Peyer's patch (tissue), 4 donors: ENCODE data around the gene TTBK2. TPM values are rescaled to one million over a fixed set of nuclear protein-coding genes. Genes with fewer than 3 reads are reported as not detected.

ENCODE experiments used
- DNase-seq, 3 donors: peaks; one replicate each; pipeline ENCODE4 v3.0.0-alpha.2; 2017 to 2019
- H3K27ac ChIP-seq, 4 donors: fragments of 200-600 bp; sonication (generic); one replicate each; pipeline ENCODE4 v1.5.1; 2016 to 2019
- H3K27me3 ChIP-seq, 2 donors: fragments of 200-600 bp; sonication (generic); one replicate each; pipeline ENCODE4 v1.5.1; 2019
- H3K36me3 ChIP-seq, 3 donors: fragments of 200-600 bp; sonication (generic); one replicate each; pipeline ENCODE4 v1.5.1; 2016 to 2019
- H3K4me1 ChIP-seq, 4 donors: fragments of 200-600 bp; sonication (generic); one replicate each; pipeline ENCODE4 v1.5.1; 2016 to 2019
- H3K4me3 ChIP-seq, 4 donors: fragments of 200-600 bp; sonication (generic); 1 replicate in 3 of 4; 2 replicates in 1 of 4; pipeline ENCODE4 v1.5.1; 2016 to 2019; ENCODE audit warnings: mild to moderate bottlenecking in 1 of 4
- H3K9me3 ChIP-seq, 4 donors: fragments of 200-600 bp; sonication (generic); one replicate each; pipeline ENCODE4 v1.5.1; 2016 to 2019; ENCODE audit warnings: mild to moderate bottlenecking in 1 of 4
- CTCF ChIP-seq, 6 experiments: fragments of 450-650 bp in 4 of 6; fragments of 200-600 bp in 2 of 6; sonication (generic) in 1 of 6; IDR thresholded peaks; one replicate each; pipeline ENCODE4 v1.5.1; 2017 to 2019; ENCODE audit warnings: antibody characterized with exemption in 6 of 6, mild to moderate bottlenecking in 3 of 6, moderate library complexity in 1 of 6
- POLR2A ChIP-seq, 2 donors: fragments of 450-650 bp; IDR thresholded peaks; one replicate each; pipeline ENCODE4 v1.5.1; 2017; ENCODE audit warnings: antibody characterized with exemption in 2 of 2, mild to moderate bottlenecking in 2 of 2, moderate library complexity in 2 of 2
- total RNA-seq, 4 donors: library from RNA; depleted of rRNA; stranded (reverse); fragments of >200 nt; gene quantifications; one replicate each; pipeline ENCODE4 v1.1.0, GENCODE V29; 2016

Gene TTBK2
- total RNA-seq, 4 donors from 2014 or later = 4.7 to 21.5 (median 13.3) TPM

GRCh38 chr15:42760759-42761158, 159.8 kb downstream of the TTBK2 start:
- H3K4me3 ChIP-seq = no peak overlapping the region
- H3K27me3 ChIP-seq = no peaks in the 10 kb centered on the region
- no peaks in the 10 kb centered on the region for H3K36me3 ChIP-seq
- peaks cover 0 to 9% (median 3%) of the 10 kb centered on the region in 4 donors for H3K9me3 ChIP-seq
- no peaks in the 10 kb centered on the region for H3K4me1 ChIP-seq
- no peak for DNase-seq
- TF ChIP-seq POLR2A (IDR thresholded peaks at IDR 0.05) = no peak
- TF ChIP-seq CTCF (IDR thresholded peaks at IDR 0.05) = no peak
- no peak overlapping the region for H3K27ac ChIP-seq

GRCh38 chr15:42759093-42759492, 161.5 kb downstream of the TTBK2 start:
- TF ChIP-seq POLR2A (IDR thresholded peaks at IDR 0.05) = no peak
- TF ChIP-seq CTCF (IDR thresholded peaks at IDR 0.05) = no peak
- Histone ChIP-seq H3K9me3 (peaks cover 0 to 9% (median 2%) of the 10 kb centered on the region in 4 donors), H3K36me3 (no peaks in the 10 kb centered on the region), H3K27me3 (no peaks in the 10 kb centered on the region), H3K4me1 (no peaks in the 10 kb centered on the region), H3K27ac (no peak overlapping the region), H3K4me3 (no peak overlapping the region)
- DNase-seq = no peak

- TF ChIP-seq POLR2A (IDR thresholded peaks at IDR 0.05) (no peak), CTCF (IDR thresholded peaks at IDR 0.05) (no peak)
- no peak for DNase-seq
- peaks cover 0 to 4% (median 0%) of the 10 kb centered on the region in 4 donors for H3K9me3 ChIP-seq
- H3K4me3 ChIP-seq = no peak overlapping the region
- H3K4me1 ChIP-seq = no peaks in the 10 kb centered on the region
- no peaks in the 10 kb centered on the region for H3K27me3 ChIP-seq
- H3K36me3 ChIP-seq = peaks cover 0 to 25% (median 0%) of the 10 kb centered on the region in 3 donors
- no peak overlapping the region for H3K27ac ChIP-seq
Observed at GRCh38 chr15:42750306-42750705, 170.3 kb downstream of the TTBK2 start.

- Histone ChIP-seq H3K27me3 (no peaks in the 10 kb centered on the region), H3K4me3 (no peak overlapping the region), H3K9me3 (peaks cover 0 to 4% (median 0%) of the 10 kb centered on the region in 4 donors), H3K36me3 (peaks cover 0 to 25% (median 0%) of the 10 kb centered on the region in 3 donors), H3K27ac (no peak overlapping the region), H3K4me1 (no peaks in the 10 kb centered on the region)
- TF ChIP-seq CTCF (IDR thresholded peaks at IDR 0.05) (no peak), POLR2A (IDR thresholded peaks at IDR 0.05) (no peak)
- DNase-seq = no peak
Observed at GRCh38 chr15:42749266-42749665, 171.3 kb downstream of the TTBK2 start.

- H3K4me3 ChIP-seq = no peak overlapping the region
- TF ChIP-seq CTCF (IDR thresholded peaks at IDR 0.05) (no peak), POLR2A (IDR thresholded peaks at IDR 0.05) (no peak)
- no peak for DNase-seq
- peaks cover 0 to 6% (median 0%) of the 10 kb centered on the region in 3 donors for H3K36me3 ChIP-seq
- no peak overlapping the region for H3K27ac ChIP-seq
- no peaks in the 10 kb centered on the region for H3K27me3 ChIP-seq
- no peaks in the 10 kb centered on the region for H3K4me1 ChIP-seq
- H3K9me3 ChIP-seq = no peaks in the 10 kb centered on the region
Observed at GRCh38 chr15:42744195-42744594, 176.4 kb downstream of the TTBK2 start.

- no peak for TF ChIP-seq CTCF (IDR thresholded peaks at IDR 0.05)
- no peak for TF ChIP-seq POLR2A (IDR thresholded peaks at IDR 0.05)
- Histone ChIP-seq H3K27me3 (no peaks in the 10 kb centered on the region), H3K36me3 (peaks cover 0 to 6% (median 0%) of the 10 kb centered on the region in 3 donors), H3K4me3 (no peak overlapping the region), H3K9me3 (no peaks in the 10 kb centered on the region), H3K4me1 (peaks cover 0 to 8% (median 0%) of the 10 kb centered on the region in 4 donors), H3K27ac (no peak overlapping the region)
- DNase-seq = no peak
Observed at GRCh38 chr15:42742149-42742548, 178.4 kb downstream of the TTBK2 start.
